Measurements from ENCODE around the gene NFYA.

DNA sequence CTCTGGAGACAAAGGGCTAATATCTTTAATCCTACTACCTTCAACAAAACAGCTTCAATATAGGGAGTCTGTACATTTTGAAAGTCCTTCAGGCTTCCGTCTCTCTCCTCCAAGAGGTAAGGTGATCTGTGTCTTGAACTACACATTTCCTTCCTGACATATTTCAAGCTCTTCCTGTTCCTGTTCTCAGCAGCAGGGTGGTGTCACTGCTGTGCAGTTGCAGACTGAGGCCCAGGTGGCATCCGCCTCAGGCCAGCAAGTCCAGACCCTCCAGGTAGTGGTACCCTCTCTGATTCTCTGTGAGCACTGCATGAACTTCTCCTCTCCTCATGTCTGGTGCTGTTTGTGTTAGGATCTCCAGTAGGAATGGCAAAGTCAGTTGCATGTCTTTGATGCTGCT lies 7.8 kb downstream of the NFYA start:
- TF ChIP-seq, protein P1, sequence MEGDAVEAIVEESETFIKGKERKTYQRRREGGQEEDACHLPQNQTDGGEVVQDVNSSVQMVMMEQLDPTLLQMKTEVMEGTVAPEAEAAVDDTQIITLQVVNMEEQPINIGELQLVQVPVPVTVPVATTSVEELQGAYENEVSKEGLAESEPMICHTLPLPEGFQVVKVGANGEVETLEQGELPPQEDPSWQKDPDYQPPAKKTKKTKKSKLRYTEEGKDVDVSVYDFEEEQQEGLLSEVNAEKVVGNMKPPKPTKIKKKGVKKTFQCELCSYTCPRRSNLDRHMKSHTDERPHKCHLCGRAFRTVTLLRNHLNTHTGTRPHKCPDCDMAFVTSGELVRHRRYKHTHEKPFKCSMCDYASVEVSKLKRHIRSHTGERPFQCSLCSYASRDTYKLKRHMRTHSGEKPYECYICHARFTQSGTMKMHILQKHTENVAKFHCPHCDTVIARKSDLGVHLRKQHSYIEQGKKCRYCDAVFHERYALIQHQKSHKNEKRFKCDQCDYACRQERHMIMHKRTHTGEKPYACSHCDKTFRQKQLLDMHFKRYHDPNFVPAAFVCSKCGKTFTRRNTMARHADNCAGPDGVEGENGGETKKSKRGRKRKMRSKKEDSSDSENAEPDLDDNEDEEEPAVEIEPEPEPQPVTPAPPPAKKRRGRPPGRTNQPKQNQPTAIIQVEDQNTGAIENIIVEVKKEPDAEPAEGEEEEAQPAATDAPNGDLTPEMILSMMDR (IDR thresholded peaks at IDR 0.05; ENCODE audit: borderline replicate concordance, extremely low read depth, low read length, poor library complexity, severe bottlenecking): no peak
- TF ChIP-seq EZH2 (IDR thresholded peaks at IDR 0.05; ENCODE audit: borderline replicate concordance, low read depth, low read length, severe bottlenecking): no peak
